ENCODE data around the gene PLA2G2A. TPM values are rescaled to one million over a fixed set of nuclear protein-coding genes. Genes with fewer than 3 reads are reported as not detected.

PLA2G2A gene
- total RNA-seq, 1 experiment from 2014 or later: not detected

- no peak for ATAC-seq
- POLR2A ChIA-PET: no interaction called here
Measured at GRCh38 chr1:19967808-19968207, 11.6 kb downstream of the PLA2G2A start.

GRCh38 chr1:19964542-19964941, 14.9 kb downstream of the PLA2G2A start:
- Histone ChIP-seq H3K9me3 (ENCODE audit: control insufficient read depth, insufficient read depth, low read depth, low read length) (no peaks in the 10 kb centered on the region), H3K27me3 (ENCODE audit: control insufficient read depth, insufficient read depth, low read length) (peaks cover 15% of the 10 kb centered on the region), H3K36me3 (ENCODE audit: control insufficient read depth, insufficient read depth, low read length) (no peaks in the 10 kb centered on the region), H3K27ac (ENCODE audit: low read length) (no peak overlapping the region), H3K4me3 (ENCODE audit: low read depth in 2 of 2, low read length in 2 of 2) (no peak overlapping the region), H3K4me1 (ENCODE audit: control insufficient read depth, insufficient read depth, low read length) (no peaks in the 10 kb centered on the region)
- ChIA-PET CTCF (no interaction called here), POLR2A (no interaction called here)
- BruUV-seq (replicated peaks): no TSS peak
- intact Hi-C loops (cut with micrococcal nuclease; ENCODE audit: unreplicated experiment) (no loop called here), in situ Hi-C loops (cut with HindIII; ENCODE audit: low pct_unique_long_range_greater_than_20kb, low sequenced_read_pairs) (no loop called here)
- TF ChIP-seq REST (IDR thresholded peaks at IDR 0.05; ENCODE audit: insufficient read depth in 1 of 2, low read depth in 2 of 2, low read length in 1 of 2) (no peak), SIN3A (IDR thresholded peaks at IDR 0.05; ENCODE audit: borderline replicate concordance, insufficient read depth, low read depth, low read length) (no peak), TCF7L2 (IDR thresholded peaks at IDR 0.05; ENCODE audit: low read depth, low read length) (no peak), POLR2AphosphoS5 (IDR thresholded peaks at IDR 0.05; ENCODE audit: low read depth, low read length) (no peak), CTCF (IDR thresholded peaks at IDR 0.05) (no peak)
- no peak for DNase-seq (ENCODE audit: low read depth, low spot score)
- no peak for ATAC-seq

More at GRCh38 chr1:19967808-19968207, 11.6 kb downstream of the PLA2G2A start:
- CTCF ChIA-PET: no interaction called here
- Histone ChIP-seq H3K27me3 (ENCODE audit: control insufficient read depth, insufficient read depth, low read length) (peaks cover 17% of the 10 kb centered on the region; the same call in 1 of the 2 replicates), H3K4me1 (ENCODE audit: control insufficient read depth, insufficient read depth, low read length) (no peaks in the 10 kb centered on the region), H3K36me3 (ENCODE audit: control insufficient read depth, insufficient read depth, low read length) (no peaks in the 10 kb centered on the region), H3K9me3 (ENCODE audit: control insufficient read depth, insufficient read depth, low read depth, low read length) (no peaks in the 10 kb centered on the region), H3K4me3 (ENCODE audit: low read depth in 2 of 2, low read length in 2 of 2) (no peak overlapping the region), H3K27ac (ENCODE audit: low read length) (no peak overlapping the region)
- intact Hi-C loops (cut with micrococcal nuclease; ENCODE audit: unreplicated experiment) (no loop called here), in situ Hi-C loops (cut with HindIII; ENCODE audit: low pct_unique_long_range_greater_than_20kb, low sequenced_read_pairs) (no loop called here)
- DNase-seq (ENCODE audit: low read depth, low spot score): no peak
- BruUV-seq (replicated peaks): no TSS peak
- TF ChIP-seq SIN3A (IDR thresholded peaks at IDR 0.05; ENCODE audit: borderline replicate concordance, insufficient read depth, low read depth, low read length) (no peak), CTCF (IDR thresholded peaks at IDR 0.05) (no peak), POLR2AphosphoS5 (IDR thresholded peaks at IDR 0.05; ENCODE audit: low read depth, low read length) (no peak), TCF7L2 (IDR thresholded peaks at IDR 0.05; ENCODE audit: low read depth, low read length) (no peak), REST (IDR thresholded peaks at IDR 0.05; ENCODE audit: insufficient read depth in 1 of 2, low read depth in 2 of 2, low read length in 1 of 2) (no peak)

Measured in Panc1 (cell line).